Measurements from ENCODE around the gene CHML. TPM values are rescaled to one million over a fixed set of nuclear protein-coding genes. Genes with fewer than 3 reads are reported as not detected.

The CHML gene
- total RNA-seq, 2 experiments from 2014 or later, result 23.1 to 24.8 TPM

- CTCF ChIA-PET, result no interaction called here
- POLR2A ChIA-PET, result no interaction called here
Measured at GRCh38 chr1:241603731-241604245, 36.4 kb downstream of the CHML start.

- ChIA-PET CTCF (interaction anchor here (0.9 kb wide), 1 partner anchor 10 kb away, joined by 3 read pairs; no protein-coding TSS in a partner anchor), POLR2A (no interaction called here)
Measured at GRCh38 chr1:241600496-241600901, 39.7 kb downstream of the CHML start.

GRCh38 chr1:241598249-241598648 is 41.9 kb downstream of the CHML start:
- POLR2A ChIA-PET, result no interaction called here
- CTCF ChIA-PET, result no interaction called here

DNA sequence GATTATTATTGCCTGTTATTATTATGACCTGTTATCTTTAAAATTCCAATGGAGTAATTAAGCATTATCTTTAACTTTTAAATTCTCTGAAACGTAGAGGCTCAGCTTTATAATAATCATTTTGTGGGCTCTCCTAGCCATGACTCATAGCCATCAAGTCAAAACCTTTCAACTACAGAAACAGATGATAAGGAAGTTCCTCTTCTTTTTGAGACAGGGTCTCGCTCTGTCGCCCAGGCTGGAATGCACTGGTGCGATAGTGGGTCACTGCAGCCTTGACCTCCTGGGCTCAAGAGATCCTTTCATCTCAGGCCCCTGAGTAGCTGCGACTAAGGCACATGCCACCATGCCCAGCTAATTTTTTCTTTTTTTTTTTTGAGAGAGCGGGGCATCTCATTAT is 43.5 kb downstream of the CHML start:
- POLR2A ChIA-PET, result no interaction called here
- CTCF ChIA-PET, result no interaction called here

DNA sequence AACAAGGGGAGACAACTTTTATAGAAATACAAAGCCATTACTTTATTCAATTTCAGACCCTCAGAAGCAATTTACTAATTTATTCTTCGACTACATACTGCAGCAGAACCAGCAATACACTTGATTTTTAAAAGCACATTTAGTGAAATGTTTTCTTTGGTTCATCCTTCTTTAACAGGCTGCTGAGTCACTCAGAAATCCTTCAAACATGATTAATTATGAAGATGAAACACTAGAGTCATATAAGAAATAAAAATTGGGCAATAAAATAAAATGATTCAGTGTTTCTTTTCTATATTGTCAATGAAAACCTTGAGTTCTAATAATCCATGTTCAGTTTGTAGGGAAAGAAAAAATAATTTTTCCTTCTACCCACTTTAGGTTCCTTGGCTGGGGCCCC is 47.0 kb downstream of the CHML start:
- CTCF ChIA-PET, result interaction anchor here (0.7 kb wide), 1 partner anchor 18 kb away, joined by 3 read pairs; no protein-coding TSS in a partner anchor
- POLR2A ChIA-PET, result no interaction called here

DNA sequence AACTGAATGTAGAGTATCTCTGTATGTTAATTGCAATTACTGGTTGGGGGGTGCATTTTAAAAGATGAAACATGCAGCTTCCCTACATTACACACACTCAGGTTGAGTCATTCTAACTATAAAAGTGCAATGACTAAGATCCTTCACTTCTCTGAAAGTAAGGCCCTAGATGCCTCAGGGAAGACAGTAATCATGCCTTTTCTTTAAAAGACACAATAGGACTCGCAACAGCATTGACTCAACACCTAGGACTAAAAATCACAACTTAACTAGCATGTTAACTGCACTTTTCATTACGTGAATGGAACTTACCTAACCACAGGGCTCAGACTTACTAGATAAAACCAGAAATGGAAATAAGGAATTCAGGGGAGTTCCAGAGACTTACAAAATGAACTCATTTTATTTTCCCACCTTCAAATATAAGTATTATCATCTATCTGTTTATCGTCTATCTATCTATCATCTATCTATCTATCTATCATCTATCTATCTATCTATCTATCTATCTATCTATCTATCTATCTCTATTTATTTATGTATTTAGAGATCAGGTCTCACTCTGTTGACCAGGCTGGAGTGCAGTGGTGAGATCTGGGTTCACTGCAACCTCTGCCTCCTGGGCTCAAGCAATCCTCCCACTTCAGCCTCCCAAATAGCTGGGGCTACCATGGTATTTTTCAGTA is 47.8 kb downstream of the CHML start:
- CTCF ChIA-PET, result no interaction called here
- POLR2A ChIA-PET, result no interaction called here

DNA sequence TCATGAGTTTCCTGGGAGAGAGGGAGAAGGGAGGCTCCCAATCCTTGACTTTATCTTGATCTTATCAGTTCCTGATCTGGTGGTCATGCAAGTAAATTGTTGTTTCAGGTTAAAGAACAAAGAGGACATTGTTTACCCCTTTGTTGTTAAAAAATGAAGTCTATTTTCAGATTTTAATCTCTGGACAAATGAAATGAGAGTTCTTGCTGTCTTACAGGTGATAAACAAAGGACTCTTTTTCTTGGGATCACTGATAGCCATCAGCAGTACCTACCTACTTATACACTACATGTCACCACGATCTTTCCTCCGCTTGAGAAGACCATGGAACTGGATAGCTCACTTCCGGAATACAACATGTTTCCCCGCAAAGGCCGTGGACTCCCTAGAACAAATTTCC is 48.4 kb downstream of the CHML start:
- CTCF ChIA-PET, result no interaction called here
- POLR2A ChIA-PET, result no interaction called here

GRCh38 chr1:241591317-241591716 is 48.9 kb downstream of the CHML start:
- POLR2A ChIA-PET, result no interaction called here
- CTCF ChIA-PET, result no interaction called here

- POLR2A ChIA-PET, result no interaction called here
- CTCF ChIA-PET, result no interaction called here
Measured at GRCh38 chr1:241590719-241591118, 49.5 kb downstream of the CHML start.

Other genes starting within 250 kb of the CHML start
- gene FH, start 120.6 kb downstream of the CHML start, total RNA-seq, result 10 to 100 TPM; 95.9 to 98.2 TPM
- gene KMO, start 108.0 kb downstream of the CHML start, total RNA-seq, result under 1 TPM in 1 of 2 experiments, not detected in 1; 0.42 TPM
- gene OPN3, start within 50 bp of the CHML start, total RNA-seq, result 1 to 10 TPM; 6.9 to 8.2 TPM
- not detected for gene WDR64, start 11.9 kb upstream of the CHML start, total RNA-seq
- 10 to 100 TPM; 81.1 to 82.9 TPM for gene EXO1, start 207.8 kb upstream of the CHML start, total RNA-seq

Data from activated CD8-positive, alpha-beta memory T cell treated with anti-CD3 and anti-CD28 coated beads for 36 hours (primary cell).